Stimulated activated CD8-positive, alpha-beta memory T cell treated with anti-CD3 and anti-CD28 coated beads, Interleukin-7, amount 100 ng/mL, for 1 hour (primary cell): Measurements from ENCODE around the gene SUFU.
"Not testable (repeated sequence)": the region's sequence is repeated elsewhere in the genome, so short reads cannot be mapped to it uniquely, and the experiment has no call there.

ENCODE experiments used
- DNase-seq, 2 donors: peaks; one replicate each; pipeline ENCODE4 v3.0.0-alpha.2; 2020; ENCODE audit warnings: low read depth in 2 of 2

Gene SUFU

GRCh38 chr10:102650655-102651454 lies 147.1 kb downstream of the SUFU start:
- no peak for DNase-seq

DNA sequence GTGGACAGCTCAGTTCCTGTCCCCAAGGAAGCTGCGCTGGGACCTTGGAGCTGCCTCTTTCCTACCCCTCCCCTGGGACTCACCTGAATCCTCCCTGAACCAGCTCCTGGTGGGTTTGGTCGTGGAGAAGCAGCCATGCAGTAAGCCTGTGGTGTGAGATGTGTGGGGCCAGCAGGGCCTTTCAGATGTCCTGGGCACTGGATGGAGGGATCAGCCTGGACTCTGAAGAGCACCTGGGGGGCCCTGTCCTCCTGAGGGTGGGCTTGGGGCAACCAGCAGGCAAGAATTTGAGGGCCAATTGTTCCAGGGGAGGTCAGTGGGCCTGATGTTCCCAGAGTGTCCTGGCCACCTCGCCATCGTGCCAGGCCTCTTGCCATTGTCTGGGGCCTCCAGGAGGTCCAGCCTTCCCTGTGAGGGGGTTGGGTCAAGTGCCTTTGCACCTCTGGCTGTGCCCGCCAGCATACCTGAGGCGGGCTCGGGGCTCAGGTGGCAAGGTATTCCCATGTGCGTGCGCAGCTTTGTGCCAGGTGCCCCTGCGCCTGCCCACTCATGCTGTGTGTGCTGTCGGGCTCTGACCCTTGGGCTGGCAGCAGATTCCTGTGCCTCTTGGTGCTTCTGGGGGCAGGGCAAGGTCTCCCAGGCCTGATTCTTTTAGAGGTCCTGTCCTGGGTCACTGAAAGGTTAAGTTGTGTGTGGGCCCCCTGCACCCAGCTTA lies 147.8 kb downstream of the SUFU start:
- DNase-seq: no peak

GRCh38 chr10:102652170-102652916 lies 148.6 kb downstream of the SUFU start:
- DNase-seq: no peak

- no peak for DNase-seq
Observed at GRCh38 chr10:102653060-102653459, 149.3 kb downstream of the SUFU start.

DNA sequence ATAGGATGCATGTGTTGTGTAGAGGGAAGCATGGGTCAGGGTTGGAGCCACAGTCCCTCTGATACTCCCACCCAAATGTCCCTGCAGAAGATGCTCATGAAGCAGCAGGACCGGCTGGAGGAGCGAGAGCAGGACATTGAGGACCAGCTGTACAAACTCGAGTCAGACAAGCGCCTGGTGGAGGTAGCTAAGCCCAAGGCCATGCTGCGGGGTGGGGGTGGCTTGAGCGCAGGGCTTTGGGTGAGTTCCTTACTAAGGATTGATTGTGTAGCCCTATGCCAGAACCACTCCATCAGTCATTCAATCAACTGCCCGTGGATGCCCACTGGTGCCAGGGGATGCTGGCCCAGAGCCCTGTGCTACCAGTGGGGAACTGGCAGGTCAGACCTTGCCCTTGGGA lies 150.8 kb downstream of the SUFU start:
- no peak for DNase-seq

GRCh38 chr10:102654969-102655368 lies 151.2 kb downstream of the SUFU start:
- no peak for DNase-seq

DNA sequence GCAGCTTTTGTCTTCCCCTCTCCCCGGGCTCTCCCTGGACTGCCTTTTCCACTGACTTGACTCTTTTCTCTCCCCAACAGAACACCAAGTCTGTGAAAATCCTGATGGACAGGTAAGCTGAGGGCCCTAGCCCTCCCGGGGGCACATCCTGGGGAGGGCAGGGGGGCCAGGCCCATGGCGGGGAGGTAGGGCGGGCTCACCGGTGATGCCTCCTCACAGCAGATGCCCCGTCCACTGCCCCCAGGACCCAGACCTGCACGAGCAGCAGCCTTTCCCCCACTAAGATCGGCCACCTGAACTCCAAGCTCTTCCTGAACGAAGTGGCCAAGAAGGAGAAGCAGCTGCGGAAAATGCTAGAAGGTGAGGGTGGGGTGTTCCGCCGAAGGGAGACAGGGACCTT lies 152.3 kb downstream of the SUFU start:
- DNase-seq: no peak

- no peak for DNase-seq
Observed at GRCh38 chr10:102656791-102657371, 153.1 kb downstream of the SUFU start.

DNA sequence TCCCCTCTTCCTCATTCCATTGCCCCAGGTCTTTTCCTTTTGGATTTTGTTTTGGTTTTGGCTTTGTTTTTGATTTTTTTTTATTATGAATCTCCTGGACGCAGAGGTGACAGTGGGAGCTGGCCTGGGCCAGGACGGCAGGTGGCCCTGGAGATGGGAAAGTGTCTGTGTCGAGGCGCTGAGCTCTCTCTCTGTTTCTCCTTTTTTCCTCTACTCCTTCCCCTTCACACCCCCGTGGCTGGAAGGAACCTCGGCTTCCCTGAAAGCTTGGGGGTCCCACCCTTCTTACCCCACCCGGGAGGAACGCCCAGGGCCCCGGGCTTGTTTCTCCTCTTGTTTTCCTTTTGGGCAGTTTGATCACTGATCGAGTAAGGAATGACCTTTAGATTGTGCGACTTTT lies 153.7 kb downstream of the SUFU start:
- DNase-seq: no peak

DNA sequence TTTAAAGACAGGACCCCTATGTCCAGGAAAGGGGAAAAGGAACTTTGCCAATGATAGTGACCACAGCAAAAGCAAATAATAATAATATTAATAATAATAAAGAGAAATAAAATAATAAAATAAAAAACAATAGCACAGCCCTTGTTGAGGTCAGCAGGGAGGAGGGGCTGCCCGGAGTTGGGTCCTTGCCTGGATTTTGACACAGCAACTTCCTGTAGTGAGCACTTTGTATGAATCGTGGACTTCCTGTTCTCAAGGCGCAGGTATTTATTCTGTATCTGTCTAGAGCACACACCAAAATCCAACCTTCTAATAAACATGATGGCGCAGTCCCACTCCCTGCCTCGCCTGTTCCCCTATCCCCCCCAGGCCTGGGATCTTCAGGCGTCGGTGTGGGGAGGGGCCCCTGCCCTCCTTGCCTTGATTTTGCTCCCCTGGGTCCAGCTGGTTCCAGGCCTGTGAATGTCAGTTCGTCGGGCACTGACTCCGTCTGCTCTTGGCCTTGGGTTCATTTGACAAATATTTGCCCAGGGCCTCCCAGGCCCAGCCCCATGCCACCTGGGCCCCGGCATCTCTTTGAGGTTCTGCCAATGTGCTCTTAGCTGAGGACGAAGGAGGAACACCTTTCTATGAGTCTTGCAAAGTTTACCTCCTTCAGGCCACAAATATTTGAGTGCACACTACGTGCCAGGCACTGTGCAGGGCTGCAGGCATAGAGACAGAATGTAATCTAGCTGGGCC lies 154.4 kb downstream of the SUFU start:
- DNase-seq: no peak

- DNase-seq: no peak
Observed at GRCh38 chr10:102658802-102659201, 155.0 kb downstream of the SUFU start.

GRCh38 chr10:102660888-102661657 lies 157.3 kb downstream of the SUFU start:
- no peak for DNase-seq

GRCh38 chr10:102661658-102662028 lies 157.9 kb downstream of the SUFU start:
- no peak for DNase-seq

GRCh38 chr10:102665904-102666509 lies 162.2 kb downstream of the SUFU start:
- no peak for DNase-seq

DNA sequence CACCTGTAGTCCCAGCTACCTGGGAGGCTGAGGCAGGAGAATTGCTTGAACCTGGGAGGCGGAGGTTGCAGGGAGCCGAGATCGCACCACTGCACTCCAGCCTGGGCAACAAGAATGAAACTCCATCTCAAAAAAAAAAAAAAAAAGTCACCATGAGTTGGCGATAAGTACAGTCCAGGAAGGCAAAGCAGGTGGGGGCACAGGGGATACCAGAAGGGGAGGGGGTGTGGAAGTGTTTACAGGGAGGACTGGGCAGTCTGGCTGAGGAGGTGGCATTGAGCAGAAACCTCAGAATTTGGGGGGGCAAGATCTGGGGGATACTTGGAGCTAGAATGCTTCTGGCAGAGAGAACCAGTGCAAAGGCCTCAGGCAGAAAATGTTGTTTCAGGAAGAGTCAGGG lies 163.6 kb downstream of the SUFU start:
- not testable (repeated sequence) for DNase-seq

- no peak for DNase-seq
Observed at GRCh38 chr10:102668326-102669107, 164.7 kb downstream of the SUFU start.

- DNase-seq: no peak
Observed at GRCh38 chr10:102669206-102670064, 165.7 kb downstream of the SUFU start.

DNA sequence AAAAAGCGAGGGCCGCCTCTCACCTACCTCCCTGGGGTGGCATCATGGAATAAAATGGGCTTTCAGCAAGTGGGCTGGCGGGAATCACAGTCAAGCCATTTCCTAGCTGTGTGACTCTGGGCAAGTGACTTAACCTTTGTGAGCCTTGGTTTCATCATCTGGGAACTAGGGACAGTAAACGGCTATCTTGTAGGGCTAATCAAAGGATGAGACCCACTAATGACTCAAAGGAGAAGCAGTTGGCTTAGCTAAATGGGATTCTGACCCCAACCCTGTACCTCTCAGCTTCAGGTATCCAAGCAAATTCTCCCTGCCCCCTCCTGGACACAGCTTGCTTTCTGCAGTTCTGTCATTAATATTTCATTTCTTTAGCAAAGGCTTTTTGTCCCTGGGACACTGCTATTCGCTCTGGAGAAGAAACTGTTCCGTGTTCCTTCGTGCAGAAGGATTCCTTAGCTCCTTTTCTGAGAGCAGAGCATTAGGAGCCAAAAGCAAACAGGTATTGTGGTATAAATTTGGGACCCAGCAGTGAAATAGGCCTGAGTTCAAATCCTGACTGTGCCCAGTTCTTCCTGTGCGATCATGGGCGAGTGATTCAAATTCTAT lies 166.4 kb downstream of the SUFU start:
- no peak for DNase-seq
